Neuron (in vitro differentiated cells): Measurements from ENCODE around the gene CES5A.
"Not testable (repeated sequence)": the region's sequence is repeated elsewhere in the genome, so short reads cannot be mapped to it uniquely, and the experiment has no call there.

Experiments used
- H2AFZ ChIP-seq: one replicate; pipeline ENCODE4 v1.6.1; 2013; ENCODE audit warnings: low read depth, mild to moderate bottlenecking, inconsistent platforms, low read length, moderate library complexity
- H3K27me3 ChIP-seq: one replicate; pipeline ENCODE4 v1.6.1; 2013; ENCODE audit warnings: low read length; ENCODE audit not compliant: insufficient read depth
- H3K36me3 ChIP-seq: one replicate; pipeline ENCODE4 v1.6.1; 2013; ENCODE audit warnings: low read length; ENCODE audit not compliant: insufficient read depth
- H3K4me1 ChIP-seq: one replicate; pipeline ENCODE4 v1.6.1; 2013; ENCODE audit warnings: low read length; ENCODE audit not compliant: insufficient read depth
- H3K4me3 ChIP-seq: 2 replicates; pipeline ENCODE4 v1.5.1; 2013; ENCODE audit warnings: mild to moderate bottlenecking, low read length, moderate library complexity
- H3K9me3 ChIP-seq: one replicate; pipeline ENCODE4 v1.6.1; 2013; ENCODE audit warnings: low read length

CES5A gene

DNA sequence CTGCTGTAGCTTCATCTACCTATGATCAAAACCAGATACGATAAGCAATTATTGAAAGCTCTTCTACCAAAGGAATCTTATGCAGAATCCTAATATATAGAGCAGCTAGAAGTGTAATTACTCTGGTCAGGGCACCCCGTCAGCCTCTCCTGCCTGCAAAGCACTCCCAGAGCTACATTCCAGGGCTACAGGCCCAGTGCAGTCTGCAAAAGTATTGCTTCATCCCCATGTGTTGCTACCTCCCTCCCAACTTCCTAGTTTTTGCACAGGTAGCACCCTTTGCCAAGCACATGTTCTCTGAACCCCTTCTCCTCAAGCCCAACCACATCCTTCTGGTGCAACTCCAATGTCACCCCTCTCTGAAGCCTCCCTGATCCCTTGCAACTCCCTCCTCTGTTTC lies 7.0 kb downstream of the CES5A start:
- H3K9me3 ChIP-seq, result no peaks in the 10 kb centered on the region
- H2AFZ ChIP-seq, result no peak overlapping the region
- no peaks in the 10 kb centered on the region for H3K36me3 ChIP-seq
- no peak overlapping the region for H3K4me3 ChIP-seq
- no peaks in the 10 kb centered on the region for H3K27me3 ChIP-seq
- H3K4me1 ChIP-seq, result no peaks in the 10 kb centered on the region

DNA sequence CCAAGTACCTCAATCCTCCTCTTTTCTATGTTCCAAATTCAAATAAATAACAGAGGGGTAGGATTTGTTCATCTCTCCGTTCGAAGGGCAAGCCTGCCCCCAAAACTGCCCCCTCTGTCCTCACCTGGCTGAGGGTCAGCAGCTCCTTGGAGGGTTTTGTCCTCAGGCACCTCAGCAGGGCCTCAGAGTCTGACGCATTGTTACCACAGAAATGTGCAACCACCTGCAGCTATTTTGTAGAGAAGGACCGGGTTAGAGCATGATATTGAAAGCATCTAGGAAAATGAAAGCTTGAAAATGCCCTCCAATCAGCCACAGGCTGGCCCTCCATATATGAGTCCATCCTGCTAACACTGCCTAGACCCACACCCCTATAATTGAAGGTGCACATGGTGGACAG lies 13.9 kb downstream of the CES5A start:
- H3K9me3 ChIP-seq, result no peaks in the 10 kb centered on the region
- H3K27me3 ChIP-seq, result no peaks in the 10 kb centered on the region
- no peaks in the 10 kb centered on the region for H3K36me3 ChIP-seq
- H2AFZ ChIP-seq, result no peak overlapping the region
- H3K4me3 ChIP-seq, result no peak overlapping the region
- H3K4me1 ChIP-seq, result no peaks in the 10 kb centered on the region

DNA sequence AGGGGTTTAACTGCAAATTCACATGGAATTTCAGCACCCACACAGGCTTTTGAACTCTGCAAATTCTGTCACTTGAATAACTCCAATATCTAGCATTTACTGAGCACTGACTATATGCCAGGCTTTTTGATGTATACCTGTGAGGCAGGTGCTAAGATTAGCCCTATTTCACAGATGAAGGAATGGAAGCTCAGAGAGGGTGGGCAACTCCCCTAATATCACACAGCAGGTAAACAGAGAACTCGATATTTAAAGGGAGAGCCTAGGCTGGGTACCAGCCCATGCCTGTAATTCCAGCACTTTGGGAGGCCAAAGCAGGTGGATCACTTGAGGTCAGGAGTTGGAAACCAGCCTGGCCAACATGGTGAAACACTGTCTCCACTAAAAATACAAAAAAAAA lies 17.5 kb downstream of the CES5A start:
- H3K27me3 ChIP-seq, H3K4me3 ChIP-seq, H3K9me3 ChIP-seq, H2AFZ ChIP-seq, H3K4me1 ChIP-seq, H3K36me3 ChIP-seq: not testable (repeated sequence)

DNA sequence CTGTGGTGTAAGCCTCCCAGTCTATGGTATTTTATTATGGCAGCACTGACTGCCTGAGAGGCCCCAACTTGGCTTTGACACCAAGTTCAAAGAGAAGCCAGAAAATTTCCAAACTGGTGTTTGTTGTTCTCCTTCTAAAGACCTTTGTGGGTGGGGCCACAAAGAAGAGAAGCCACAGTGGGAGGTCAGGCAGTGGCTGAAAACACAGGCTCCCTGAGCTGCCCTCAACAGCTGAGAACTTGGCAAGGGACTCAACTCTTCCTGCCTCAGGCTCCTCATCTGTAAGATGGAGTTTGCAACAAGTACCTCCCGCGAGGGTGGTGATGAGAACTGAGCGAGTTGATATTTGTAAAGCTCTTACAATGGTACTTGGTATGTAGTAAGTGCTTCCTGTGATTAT lies 18.2 kb downstream of the CES5A start:
- Histone ChIP-seq H2AFZ (no peak overlapping the region), H3K36me3 (no peaks in the 10 kb centered on the region), H3K27me3 (no peaks in the 10 kb centered on the region), H3K4me3 (no peak overlapping the region), H3K9me3 (no peaks in the 10 kb centered on the region), H3K4me1 (no peaks in the 10 kb centered on the region)

DNA sequence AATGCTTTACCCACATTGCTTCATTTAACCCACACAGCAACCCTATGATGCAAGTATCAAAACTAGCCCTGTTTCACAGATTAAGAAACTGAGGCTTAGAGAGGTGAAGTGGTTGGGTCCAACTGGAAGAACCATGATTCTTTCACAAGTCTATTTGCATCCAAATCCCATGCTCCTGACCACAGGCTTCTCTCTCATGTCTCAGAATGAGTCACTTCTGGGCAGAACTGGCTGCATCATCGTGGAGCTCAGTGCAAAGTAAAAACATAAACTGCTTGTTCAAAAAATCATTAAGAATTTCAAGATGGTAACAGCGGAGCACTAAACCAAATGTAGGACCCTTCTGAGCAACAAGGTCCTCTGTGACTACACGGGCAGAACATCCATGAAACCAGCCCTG lies 22.1 kb downstream of the CES5A start:
- H3K4me3 ChIP-seq, result no peak overlapping the region
- no peaks in the 10 kb centered on the region for H3K4me1 ChIP-seq
- H3K27me3 ChIP-seq, result no peaks in the 10 kb centered on the region
- H2AFZ ChIP-seq, result no peak overlapping the region
- no peaks in the 10 kb centered on the region for H3K9me3 ChIP-seq
- H3K36me3 ChIP-seq, result no peaks in the 10 kb centered on the region

DNA sequence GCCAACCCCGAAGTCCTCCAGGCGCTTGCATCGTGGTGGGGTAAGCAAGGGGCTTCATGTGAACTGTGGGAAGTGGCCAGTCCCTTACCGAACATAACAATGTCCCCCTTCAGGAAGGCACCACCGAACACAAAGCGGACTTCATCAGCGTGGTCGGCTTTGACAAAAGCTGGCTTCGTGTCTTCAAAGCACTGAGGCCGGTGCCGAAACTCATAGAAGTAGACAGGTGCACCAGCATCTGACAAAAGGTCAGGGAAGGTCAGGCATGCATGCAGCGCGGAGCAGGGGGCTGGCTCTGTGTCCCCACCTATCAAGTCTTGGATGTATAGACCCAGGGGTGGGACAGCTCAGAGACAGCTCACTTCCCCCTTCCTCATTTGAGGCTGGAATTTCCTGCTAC lies 25.6 kb downstream of the CES5A start:
- Histone ChIP-seq H3K27me3 (no peaks in the 10 kb centered on the region), H2AFZ (no peak overlapping the region), H3K36me3 (no peaks in the 10 kb centered on the region), H3K4me1 (no peaks in the 10 kb centered on the region), H3K9me3 (no peaks in the 10 kb centered on the region), H3K4me3 (no peak overlapping the region)

DNA sequence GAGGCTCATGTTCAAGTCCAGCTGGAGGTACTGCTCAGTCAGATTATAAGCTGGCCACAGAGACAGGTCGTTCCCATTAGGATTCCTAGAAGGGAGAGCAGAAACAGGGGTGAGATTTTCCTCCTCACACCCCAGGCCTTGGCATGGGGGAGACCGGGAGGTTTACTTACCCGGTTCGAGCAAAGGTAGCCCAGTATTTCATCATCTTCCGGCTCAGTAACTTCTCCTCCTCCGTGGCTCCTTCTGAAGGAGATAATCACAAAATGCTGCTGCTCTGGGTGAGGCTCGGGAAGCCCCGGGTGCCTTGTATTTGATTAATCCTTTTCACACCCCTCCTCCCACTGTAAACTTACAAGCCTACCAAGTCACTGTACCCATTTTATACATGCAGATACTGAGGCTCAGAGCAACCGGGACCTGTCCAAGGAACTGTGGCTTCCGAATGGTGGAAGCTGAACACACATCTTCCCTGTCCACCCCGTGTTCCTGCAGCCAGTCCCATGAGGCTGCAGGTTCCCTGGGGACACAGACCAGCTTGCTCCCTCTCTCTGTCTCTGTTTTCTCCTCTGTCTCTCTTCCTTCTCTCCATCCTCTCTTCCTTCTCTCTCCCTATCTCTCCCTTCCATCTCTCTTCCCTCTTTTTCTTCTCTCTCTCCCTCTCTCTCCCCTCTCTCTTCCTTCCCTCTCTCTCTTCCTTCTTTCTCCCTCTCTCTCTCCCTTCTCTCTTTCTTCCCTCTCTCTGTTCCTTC lies 28.4 kb downstream of the CES5A start:
- no peaks in the 10 kb centered on the region for H3K4me1 ChIP-seq
- no peaks in the 10 kb centered on the region for H3K36me3 ChIP-seq
- H2AFZ ChIP-seq, result no peak overlapping the region
- no peaks in the 10 kb centered on the region for H3K27me3 ChIP-seq
- no peak overlapping the region for H3K4me3 ChIP-seq
- no peaks in the 10 kb centered on the region for H3K9me3 ChIP-seq

DNA sequence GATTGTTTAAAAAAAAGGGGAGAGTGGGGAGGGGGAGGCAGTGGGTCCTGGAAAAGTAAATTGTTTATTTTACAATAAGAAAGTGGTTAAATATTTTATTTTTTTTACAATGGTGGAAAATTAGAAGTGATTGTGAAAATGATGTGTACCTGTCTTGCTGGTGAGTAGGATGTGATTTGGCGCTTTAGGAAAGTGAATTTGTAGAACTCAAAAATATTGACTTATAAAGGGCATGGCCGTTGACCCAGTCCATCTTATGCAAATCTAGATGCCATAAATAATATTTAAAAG lies 32.1 kb downstream of the CES5A start:
- Histone ChIP-seq H3K36me3 (no peaks in the 10 kb centered on the region), H3K4me3 (no peak overlapping the region), H3K27me3 (no peaks in the 10 kb centered on the region), H3K4me1 (no peaks in the 10 kb centered on the region), H3K9me3 (no peaks in the 10 kb centered on the region), H2AFZ (no peak overlapping the region)

DNA sequence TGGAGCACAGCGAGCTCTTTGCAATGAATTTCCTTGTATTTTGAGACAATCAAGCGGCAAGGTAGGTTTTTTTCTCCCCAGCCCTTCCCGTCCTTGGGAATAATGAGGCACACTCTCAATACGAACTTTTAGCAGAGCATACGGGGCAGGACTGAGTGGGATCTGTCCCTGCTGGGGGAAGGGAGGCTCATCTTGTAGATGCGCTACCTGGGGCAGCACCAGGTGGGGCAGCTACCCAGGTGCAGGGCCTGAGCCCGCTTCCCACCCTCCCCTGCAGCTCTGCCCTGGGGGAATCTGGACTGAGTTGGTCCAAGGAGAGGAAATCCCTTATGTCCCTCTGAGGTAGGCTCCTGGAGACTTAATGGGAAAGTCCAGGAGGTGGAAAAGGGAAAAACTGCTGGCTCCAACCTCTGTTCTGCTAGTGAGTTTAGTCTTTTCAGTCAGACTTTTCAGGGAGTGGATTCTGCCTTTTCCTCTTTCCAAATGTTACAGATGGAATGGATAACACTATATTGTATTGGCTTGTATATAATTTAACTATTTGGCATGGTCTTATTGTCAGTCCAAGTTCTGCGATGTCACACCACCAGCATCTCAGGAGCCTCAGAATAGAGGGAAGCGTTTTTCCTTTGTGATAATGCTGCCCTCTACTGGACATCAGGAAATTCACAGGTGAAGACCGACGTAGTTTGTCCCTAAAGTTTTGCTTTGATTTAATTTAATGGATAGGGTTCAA lies 32.6 kb downstream of the CES5A start:
- H2AFZ ChIP-seq, result no peak overlapping the region
- H3K4me1 ChIP-seq, result no peaks in the 10 kb centered on the region
- H3K27me3 ChIP-seq, result no peaks in the 10 kb centered on the region
- H3K4me3 ChIP-seq, result no peak overlapping the region
- no peaks in the 10 kb centered on the region for H3K9me3 ChIP-seq
- H3K36me3 ChIP-seq, result no peaks in the 10 kb centered on the region

DNA sequence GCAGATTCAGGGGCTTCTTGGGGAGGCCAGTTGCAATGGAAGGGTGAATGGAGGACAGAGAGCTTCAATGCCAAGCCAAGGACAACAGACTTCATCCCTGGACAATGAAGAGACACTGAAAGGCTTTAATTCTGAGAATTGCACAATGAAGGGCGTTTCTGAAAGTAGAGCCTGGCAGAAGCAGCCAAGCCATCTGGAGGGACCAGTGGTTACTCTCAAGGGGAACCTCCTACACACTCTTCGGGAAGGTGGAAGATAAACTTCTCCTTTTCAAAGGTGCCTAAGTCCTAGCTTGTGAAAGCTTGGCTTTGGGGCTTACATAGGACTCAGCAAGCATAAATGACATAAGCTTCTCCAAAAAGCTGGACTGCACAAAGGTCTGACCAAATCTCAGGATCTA lies 36.1 kb downstream of the CES5A start:
- Histone ChIP-seq H3K27me3 (no peaks in the 10 kb centered on the region), H3K36me3 (no peaks in the 10 kb centered on the region)

DNA sequence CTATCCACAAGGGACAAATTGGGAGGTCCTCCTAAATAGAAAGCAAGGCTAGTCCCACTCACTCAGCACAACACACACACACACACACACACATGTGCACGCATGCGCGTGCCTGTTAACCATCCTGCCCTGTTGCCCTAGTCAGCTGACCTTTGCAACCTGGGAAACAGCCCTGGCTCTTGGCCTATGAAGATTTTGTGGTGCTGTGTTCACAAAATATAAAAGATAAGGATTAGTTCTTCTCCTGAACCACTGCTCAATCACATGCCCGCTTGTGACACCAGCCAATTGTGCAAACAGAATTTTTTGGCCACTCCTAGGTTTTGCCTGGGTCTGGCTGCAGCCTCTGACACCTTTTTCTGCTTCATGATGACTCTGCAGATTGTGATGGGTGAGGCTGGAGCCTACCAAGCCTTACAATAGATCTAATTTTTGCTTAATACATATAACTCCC lies 39.0 kb downstream of the CES5A start:
- Histone ChIP-seq H3K9me3 (no peaks in the 10 kb centered on the region), H3K27me3 (no peaks in the 10 kb centered on the region), H3K4me1 (no peaks in the 10 kb centered on the region), H3K4me3 (no peak overlapping the region), H3K36me3 (no peaks in the 10 kb centered on the region), H2AFZ (no peak overlapping the region)

More for the DNA sequence above, 36.1 kb downstream of the CES5A start:
- no peaks in the 10 kb centered on the region for H3K9me3 ChIP-seq
- H2AFZ ChIP-seq, result no peak overlapping the region
- no peaks in the 10 kb centered on the region for H3K4me1 ChIP-seq
- H3K4me3 ChIP-seq, result no peak overlapping the region

DNA sequence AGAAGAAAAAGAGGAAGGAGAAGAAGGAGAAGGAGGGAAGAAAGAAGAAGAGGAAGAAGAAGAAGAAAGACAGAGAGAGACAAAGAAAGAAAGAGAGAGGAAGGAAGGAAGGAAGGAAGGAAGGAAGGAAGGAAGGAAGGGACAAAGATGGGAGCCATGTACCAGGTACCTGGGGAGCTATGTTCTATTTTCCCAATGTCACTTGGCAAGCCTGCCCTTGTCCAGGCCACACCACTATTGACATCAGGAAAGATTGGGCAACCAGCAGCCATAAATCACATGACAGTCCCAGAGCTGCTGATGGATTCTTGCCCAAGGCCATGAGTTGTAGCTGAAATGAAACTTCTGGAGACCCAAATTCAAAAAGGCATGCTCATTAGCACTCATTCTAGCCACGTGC lies 39.6 kb downstream of the CES5A start:
- Histone ChIP-seq H3K36me3 (no peaks in the 10 kb centered on the region), H3K4me1 (no peaks in the 10 kb centered on the region), H3K4me3 (no peak overlapping the region), H3K27me3 (no peaks in the 10 kb centered on the region), H3K9me3 (no peaks in the 10 kb centered on the region), H2AFZ (no peak overlapping the region)

DNA sequence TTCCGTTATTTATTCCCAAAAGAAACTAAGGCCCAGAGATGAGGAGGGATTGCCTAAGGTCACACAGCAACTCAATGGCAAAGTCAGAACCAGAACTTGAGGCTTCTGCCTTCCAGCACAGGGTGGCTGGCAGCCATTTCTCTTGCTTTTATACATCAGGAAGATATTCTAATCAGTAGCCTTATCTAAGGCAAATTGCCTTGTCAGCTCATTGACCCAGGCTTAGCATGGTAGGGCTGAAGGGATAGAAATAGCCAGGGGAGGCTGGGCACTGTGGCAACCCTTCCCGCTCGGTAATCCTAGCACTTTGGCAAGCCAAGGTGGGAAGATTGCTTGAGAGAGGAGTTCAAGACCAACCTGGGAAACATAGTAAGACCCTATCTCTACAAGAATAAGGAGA lies 40.0 kb downstream of the CES5A start:
- H3K36me3 ChIP-seq, H3K9me3 ChIP-seq, H3K4me1 ChIP-seq, H3K27me3 ChIP-seq, H2AFZ ChIP-seq, H3K4me3 ChIP-seq: not testable (repeated sequence)

DNA sequence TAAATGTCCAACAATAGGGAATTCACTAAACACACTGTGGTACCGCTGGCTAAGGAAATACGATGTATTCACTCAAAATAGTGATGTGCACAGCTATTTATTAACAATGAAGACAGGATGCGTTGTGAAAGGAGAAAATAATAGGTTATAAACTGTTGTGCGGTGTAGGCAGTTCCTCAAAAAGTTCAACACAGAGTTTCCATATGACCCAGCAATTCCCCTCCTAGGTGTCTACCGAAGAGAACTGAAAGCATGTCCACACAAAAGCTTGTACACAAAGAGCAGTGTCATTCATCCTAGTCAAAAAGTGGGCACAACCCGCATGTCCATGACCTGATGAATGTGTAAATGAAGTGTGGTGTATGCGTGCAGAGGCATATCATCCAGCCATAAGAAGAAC lies 41.1 kb downstream of the CES5A start:
- no peak overlapping the region for H3K4me3 ChIP-seq
- no peaks in the 10 kb centered on the region for H3K27me3 ChIP-seq
- H3K4me1 ChIP-seq, result no peaks in the 10 kb centered on the region
- no peaks in the 10 kb centered on the region for H3K36me3 ChIP-seq
- H3K9me3 ChIP-seq, result no peaks in the 10 kb centered on the region
- H2AFZ ChIP-seq, result no peak overlapping the region
